Measurements from ENCODE around the gene DNAH7.
"Not testable (repeated sequence)": the region's sequence is repeated elsewhere in the genome, so short reads cannot be mapped to it uniquely, and the experiment has no call there.

The DNAH7 gene

DNA sequence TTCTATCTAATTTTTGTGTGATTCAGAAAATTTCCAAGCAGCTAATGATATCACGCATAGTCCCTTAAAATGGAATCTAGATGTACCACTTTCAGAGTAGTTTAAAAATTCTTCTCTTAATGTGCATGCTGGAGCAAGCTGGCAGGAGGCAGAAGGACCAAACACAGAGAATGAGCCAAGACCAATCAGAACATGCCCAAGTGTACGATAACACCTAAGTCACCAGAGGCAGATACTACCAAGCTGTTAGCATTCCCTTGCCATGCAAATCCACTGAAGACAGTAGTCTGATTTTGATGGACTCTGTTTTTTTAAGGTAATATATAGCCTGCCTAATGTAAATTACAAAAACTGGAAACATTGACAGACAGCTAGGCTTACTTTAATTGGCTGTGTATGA, 109.3 kb downstream of the DNAH7 start:
- no peak for DNase-seq

DNA sequence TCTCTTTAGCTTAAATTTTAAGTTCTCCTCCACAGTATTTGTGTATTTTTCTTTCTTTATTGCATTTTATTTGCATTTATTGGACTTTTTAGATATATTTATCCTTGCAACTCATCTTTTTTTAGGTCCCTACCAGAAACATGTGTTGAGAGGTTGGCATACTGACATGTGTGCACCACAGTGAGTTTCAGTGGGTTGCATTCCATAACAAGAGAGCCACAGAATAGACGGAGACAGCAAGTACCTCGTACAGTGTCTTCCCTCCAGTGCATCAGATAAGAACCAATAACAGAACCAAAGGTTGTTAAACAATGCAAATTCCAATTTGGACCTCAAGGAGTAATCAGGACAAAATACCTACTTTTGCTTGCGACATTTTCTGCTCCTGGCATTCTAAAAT, 111.9 kb downstream of the DNAH7 start:
- DNase-seq = no peak

DNA sequence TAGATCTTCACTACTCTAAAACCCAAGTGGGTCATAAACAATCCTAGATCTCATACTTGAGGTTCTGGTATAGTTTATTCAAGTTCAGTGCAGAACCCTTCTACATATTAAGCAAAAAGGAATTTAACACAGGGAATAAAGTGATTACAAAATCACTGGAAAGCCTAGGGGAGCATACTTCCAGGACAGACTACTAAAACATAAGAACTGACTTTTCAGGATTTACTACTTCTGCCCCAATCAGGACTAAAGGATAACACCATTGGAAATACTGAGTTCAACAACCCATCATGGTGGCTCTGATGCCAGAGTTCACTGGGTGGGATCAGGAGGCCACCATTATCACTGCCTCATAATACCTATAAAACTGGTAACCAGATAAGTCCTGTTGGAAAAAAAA, 123.6 kb downstream of the DNAH7 start:
- no peak for DNase-seq

DNA sequence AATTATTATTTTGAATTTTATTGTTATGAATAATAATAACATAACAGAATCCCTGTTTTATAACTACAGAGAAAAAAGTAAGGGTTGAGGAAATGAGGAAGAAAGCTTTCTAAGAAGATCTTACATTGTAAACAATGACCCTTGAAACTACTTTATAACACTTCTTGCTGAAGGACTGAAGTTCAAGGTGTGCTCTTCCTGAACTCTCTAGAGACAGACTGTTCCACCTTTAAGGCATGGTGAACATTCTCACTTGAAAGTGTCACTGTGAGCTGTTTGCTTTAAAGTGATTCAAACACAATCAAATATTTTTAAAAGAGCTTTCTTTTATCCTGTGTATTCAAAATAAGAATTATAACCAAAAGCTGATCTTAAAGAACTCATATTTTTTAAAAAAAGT, 131.5 kb downstream of the DNAH7 start:
- no peak for DNase-seq

DNA sequence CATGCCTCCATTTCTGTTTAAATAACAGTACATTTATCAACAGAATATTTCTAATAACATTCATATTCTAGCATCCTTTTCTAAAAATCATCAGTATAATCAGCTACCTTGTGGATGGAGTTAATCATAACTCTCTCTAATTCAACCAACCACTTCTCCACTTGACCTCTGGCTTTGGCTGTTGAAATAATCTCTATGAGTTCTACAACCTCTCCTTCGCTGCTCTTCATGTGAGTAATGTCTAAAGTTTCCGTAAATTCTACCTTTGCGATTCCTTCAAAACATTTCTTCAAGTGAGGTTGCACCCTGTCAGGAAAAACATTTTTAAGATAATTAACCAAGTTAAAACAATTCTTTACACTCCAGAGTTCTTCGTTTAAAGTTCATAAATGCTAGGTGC, 134.2 kb downstream of the DNAH7 start:
- DNase-seq = no peak

DNA sequence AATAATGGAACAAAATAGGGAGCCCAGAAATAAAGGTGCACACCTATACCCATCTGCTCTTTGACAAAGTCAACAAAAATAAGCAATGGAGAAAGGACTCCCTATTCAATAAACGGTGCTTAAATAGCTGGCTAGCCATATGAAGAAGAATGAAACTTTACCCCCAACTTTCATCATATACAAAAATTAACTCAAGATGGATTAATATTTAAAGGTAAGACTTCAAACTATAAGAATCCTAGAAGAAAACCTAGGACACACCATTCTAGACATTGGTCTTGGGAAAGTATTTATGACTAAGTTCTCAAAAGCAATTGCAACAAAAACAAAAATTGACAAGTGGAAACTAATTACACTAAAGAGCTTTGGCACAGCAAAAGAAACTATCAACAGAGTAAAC, 139.1 kb downstream of the DNAH7 start:
- DNase-seq = no peak

DNA sequence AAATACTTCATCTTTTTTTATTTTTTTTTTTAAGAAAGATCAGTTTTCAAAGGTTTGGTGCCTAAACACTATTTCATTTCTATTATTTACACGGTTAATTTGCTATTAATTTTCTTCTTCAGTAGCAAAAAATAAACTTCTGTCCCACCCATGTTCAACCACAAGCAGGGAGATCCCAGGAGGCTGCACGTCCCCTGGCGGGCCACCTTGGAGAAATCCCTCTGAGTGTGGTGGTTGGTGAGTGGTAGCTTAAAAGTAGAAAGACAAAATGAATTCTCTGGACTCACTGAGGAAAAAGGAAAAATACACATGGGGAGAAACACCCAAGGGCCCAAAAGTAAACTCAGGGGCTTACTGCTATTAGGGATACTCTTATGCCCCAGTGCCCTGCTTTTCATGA, 143.5 kb downstream of the DNAH7 start:
- DNase-seq = no peak

DNA sequence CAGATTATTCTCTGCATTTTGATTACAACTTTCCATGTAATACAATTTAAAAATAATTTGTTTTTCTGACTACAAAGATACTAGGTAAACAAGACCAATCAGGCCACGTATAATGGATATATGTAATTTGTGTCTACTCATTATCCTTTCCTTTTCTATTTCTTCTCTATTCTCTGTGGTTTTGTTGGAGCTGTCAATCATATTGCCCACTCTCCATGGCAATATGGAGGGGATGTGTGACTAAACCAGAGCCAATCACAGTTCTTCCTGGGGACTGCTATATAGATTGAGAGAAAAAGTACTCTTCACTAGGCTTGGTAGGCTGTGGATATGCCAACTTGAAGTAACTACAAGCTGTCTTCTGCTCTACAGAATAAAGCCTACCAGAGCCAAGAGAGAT, 144.7 kb downstream of the DNAH7 start:
- no peak for DNase-seq

DNA sequence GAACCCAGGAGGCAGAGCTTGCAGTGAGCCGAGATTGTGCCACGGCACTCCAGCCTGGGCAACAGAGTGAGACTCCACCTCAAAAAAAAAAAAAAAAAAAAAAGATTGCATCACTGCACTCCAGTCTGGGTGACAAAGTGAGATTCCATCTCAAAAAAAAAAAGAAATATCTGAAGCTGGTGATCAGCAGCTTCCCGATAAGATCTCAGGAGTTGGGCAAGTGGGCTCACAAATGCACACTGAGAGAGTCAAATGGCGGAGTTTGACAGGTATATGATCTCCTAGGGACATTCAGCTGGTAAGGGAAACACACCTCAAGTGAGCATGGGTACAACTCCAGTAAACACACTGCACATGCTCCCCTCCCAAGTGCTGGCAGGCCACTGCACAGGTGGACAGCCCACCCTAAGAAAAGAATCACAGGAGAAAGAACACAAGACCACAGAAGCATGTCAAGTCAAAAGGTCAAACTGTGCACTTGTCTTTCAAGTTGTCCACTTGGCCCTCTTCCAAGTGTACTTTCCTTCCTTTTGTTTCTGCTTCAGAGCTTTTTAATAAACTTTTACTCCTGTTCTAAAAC, 151.5 kb downstream of the DNAH7 start:
- not testable (repeated sequence) for DNase-seq

DNA sequence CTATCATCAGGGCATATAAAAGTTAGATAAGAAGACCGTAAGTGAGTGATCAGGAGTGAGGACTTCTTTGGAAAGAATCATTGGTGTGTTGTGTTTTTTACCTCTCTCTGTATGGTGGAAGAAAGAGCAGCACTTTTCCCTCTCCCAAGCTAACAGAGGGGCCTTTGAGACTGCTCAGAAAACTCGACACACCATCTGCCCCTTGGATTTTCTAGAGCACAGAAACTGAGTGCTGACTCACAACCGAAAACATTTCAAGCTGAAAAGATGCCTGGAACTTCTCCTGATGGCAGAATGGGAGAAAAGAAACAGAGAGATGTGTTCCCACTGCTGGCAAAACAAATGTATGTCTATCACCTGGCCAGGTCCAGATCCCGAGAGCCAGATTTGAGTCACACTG, 156.6 kb downstream of the DNAH7 start:
- no peak for DNase-seq

DNA sequence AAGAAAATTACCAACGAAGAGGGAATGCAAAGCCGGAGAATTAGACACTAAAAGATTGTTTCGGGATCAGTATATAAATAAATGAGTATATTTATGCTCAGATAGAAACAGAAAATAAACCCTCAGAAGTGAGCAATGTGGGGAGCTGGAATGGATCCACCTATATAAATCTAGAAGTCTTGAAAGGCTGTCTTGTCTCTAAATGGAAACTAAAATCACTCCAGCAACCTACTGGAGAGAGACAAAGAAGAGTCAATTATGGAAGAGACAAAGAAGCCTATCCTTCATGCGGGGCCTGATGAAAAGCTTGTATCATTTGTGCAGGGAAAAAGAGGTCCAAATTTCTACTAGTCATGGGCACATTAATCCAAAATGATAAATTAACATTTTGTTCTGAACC, 158.1 kb downstream of the DNAH7 start:
- DNase-seq = no peak

DNA sequence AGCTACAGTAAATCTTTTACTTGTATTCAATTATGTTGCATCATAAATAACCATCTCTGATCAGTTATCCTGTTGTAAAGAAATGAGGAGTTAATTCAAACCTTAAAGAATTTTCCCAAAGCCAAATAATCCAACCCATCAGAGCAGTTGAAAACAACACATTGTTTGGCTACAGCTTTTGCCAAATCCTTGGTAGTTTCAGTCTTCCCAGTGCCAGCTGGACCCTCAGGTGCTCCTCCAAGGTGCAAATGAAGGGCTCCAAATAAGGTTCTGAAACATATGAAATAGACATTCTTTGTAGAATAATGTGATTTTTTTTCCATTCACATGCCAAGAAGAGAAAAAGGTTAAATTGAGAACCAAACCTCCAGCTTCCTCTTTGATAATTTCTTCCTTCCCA, 158.7 kb downstream of the DNAH7 start:
- no peak for DNase-seq

DNA sequence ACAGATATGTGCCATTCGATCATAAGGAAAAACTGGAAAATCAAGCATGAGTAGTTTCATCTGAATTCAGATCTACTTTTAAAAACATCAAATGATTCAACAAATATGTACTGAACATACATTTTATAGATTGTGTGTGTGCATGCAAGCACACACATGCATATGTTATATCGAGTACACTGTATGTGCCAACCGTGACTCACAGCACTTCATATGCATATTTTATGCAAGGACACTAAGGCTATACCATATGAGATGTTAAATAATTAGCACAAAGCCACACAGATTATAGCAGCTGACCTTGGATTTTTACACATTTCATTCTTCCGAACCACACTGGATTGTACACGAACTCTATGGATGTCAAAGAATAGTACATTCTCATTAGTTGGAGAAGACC, 161.2 kb downstream of the DNAH7 start:
- no peak for DNase-seq

DNA sequence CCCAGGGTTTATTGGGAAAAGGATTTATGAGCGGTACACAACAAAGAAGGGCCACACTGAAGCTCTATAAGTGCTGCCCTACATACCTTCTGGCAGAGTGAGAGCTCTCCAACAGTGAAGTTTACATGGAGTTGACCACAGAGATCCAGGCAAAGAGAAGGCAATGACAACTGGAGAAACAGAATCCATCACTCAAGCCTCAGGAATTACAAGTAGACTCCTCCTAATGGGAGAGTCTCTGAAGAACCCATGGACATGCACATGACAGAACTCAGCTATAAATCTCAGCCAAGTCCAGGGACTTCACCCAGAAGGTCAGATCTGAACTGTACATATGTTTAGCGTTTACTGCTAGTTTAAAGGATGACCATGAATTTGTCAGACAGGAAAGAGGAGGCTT, 164.7 kb downstream of the DNAH7 start:
- no peak for DNase-seq

DNA sequence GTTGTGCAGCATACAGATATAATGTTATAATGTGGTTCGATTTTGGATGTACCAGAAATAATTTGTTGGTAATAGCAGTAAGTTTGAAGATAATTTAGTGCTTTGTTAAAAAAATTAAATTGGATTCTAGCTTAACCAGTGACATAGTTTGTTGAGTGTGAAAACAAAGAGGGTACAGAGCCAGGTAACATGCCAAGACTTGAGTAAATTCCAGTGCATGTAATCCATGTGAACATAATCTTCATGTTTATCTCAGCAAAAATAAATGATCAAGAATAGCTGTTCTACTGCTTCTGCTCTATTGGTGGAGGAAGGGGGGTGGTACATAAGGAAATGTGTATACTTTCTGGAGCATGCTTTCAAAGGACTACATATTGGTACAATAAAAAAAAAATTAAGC, 165.8 kb downstream of the DNAH7 start:
- no peak for DNase-seq

DNA sequence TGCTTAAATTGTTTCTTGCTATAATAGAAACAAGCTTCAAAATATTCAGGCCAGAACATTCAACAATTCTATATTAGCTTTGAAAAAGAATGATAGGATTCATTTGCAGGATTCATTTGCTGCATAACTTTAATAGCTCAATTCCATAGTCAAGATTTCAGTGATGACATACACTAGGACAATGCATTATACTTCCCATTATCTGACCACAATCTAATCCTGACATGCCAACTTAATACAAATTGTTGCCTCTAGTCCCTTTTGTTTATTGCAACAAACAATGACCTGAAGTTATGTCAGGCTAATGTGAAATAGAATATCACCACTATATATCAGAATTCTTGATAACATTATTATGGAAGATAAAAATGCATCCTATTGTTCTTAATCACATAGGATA, 169.4 kb downstream of the DNAH7 start:
- no peak for DNase-seq

DNA sequence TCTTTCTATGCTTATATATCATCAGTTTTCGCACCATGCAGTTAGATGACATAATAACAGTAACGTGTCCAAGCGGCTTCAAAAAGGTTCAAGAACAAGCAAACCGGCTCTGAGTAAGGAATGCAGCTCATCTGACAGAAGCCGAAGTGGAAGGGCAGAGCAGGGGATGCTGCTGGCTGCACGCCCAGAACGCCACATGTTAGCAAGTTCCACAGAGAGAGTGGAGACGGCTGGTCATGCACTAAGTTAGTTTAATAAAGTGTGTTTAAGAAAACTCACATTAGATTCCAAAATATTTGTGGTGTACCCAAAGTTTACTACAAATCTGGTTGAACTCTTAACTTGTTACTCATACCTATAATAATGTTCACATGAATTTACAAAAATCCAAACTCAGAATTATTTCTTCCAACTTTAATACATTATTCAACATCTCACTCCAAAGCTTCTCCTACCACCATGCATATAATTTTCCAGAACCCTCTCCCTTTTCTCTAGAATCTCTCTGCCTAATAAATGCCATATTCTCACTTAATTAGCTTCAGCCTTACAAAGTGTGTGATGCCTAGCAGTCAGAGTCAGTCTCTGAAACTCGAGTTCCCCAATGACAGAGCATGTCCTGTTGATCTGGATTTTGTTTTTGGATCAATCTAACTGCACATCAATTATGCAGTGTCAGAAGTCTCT, 170.0 kb downstream of the DNAH7 start:
- peak; percentile 19 for DNase-seq

DNA sequence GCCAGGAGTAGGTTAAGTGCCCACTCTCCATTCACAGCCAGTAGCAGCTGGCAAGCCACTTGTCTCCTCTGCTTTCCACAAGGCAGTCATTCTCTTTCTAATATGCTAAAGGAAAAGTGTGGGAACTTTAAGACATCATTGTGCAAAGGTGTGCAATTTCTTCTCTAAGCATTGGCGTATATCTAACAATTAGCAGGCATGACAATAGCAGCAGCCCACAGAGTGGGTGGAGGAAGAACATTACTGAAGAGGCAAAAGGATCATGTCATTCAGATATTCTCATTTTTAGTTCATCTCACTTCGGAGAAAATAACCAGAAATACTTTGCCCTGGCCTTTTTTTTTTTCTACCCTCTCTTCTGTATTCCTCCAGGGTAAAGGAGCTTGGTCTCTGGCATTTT, 177.6 kb downstream of the DNAH7 start:
- DNase-seq = no peak

DNA sequence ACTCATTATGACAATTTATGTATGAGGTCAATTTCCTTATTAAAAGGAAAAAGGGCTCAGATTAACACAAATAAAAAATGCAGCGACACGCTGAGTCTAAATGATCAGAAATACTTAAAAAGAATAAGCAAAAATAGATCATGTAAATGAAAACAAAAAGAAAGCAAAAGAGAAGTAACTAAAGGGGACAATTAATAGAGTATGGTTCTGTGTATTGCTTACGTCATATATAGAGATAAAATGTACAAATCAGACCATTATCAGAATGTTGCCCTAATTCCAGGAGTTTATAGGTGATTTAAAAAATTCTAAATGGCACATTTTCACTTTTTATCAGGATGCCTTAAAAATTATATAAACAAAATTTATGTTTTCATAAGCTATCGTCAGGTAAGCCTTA, 189.5 kb downstream of the DNAH7 start:
- DNase-seq = no peak

DNA sequence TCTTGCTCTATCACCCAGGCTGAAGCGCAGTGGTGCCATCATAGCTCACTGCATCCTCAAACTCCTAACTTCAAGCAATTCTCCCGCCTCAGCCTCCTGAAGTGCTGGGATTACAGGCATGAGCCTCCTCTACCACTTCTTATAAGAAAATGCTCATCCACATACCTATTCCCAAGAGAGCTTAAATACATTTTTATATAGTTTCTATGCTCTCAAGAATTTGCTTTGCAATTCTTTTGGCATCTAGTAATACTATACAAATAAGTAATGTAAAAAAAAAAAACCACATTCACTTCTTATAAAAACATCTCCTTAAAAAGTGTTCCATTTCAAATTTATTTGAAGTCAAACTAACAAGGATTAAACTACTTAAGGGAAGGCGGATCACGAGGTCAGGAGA, 197.3 kb downstream of the DNAH7 start:
- DNase-seq = no peak

DNA sequence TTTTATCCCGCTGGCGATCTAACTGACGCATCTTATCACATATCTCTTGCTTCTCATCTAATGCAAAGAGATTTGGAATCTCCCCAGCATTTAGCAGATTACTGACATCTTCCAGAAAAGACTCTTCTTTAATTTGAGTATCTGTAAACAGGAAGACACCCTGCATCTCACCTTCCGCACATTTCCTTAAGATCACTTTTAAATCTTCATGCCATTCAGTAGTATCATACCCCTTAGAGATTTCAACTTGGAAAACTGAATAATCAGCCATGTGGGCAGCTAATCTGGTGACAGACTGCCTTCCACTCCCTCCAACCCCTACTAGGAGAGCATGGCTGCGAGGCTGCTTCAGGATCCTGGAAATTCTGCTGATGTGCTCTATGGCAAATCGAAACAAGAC, 204.3 kb downstream of the DNAH7 start:
- no peak for DNase-seq

DNA sequence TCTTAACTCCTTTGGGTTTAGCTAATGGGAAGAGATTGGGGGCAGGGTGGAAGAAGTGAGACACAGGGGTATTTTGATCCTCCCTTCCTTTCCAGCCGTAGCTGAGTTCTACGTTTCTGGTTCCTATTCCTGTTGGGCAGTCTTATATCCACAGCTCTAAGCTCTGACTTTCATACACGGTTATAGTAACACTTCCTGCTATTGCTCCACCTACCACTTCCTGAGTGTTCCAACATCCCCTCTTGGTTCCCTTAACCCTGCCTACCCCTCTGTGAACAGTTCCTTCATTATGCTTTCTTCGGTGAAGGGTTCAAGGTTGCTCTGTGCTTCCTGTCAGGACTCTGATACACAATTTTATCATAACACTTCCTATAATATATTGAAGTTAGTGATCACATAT, 205.1 kb downstream of the DNAH7 start:
- no peak for DNase-seq

DNA sequence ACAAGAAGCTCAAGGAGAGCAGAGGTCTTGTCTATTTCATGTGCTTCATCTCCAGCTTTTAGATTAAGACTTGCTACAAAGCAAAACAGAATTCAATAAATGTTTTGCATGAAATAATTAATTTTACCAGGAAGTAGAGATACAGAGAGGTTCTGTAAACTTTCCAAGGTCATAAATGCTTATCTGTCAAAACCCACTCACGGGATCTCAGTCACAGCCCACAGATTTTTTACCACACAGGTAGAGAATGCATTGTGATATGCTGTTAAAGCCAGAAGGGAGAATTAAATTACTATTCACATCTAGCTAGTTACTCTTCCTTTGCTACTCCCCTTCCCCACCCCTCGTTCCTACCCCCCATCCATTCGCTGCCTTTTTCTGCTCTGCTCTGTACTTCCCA, 205.5 kb downstream of the DNAH7 start:
- DNase-seq = no peak

DNA sequence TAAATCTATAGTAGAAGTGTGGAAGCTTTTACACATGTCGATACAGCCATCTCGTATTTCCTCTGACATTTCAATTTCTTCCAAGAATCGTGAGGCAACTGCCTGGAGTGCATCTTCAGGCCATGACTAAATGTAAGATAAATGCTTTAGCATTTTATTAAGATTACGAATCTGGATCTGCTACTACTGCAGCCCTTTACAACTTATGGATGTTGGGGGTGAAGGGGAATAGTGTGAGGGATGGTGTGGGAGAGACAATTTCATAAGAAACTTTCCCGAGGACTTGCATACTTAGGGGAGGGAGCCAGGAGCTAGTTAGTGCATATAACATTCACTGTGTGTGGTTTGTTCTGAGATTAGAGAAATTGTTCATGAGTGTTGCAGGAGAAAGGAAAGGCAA, 206.8 kb downstream of the DNAH7 start:
- no peak for DNase-seq

DNA sequence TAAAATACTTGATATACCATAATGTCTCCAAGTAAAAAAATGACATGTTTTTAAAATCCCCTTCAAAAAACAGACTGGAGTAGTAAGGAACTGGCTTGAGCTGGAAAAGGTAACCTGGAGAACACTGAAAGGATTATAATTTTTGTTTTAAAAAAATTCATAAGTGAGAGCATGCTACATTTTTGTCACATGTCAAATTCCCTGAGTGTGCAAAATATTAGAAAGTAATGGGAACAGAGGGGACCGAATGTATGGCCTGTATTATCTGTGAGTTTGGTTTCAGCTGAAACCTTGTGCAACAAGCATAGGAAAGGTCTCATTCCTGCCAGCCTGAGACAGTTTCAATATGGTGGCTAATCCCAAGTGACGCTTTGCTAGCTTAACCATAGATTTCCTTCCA, 209.1 kb downstream of the DNAH7 start:
- no peak for DNase-seq

Measured in retina (tissue), 1 donor.